ENCODE data around the gene SLC39A11.
A peak's percentile ranks its signal among the peaks of the same experiment; 100 is the strongest.

The SLC39A11 gene

GRCh38 chr17:72707881-72708280 is 384.6 kb downstream of the SLC39A11 start:
- TF ChIP-seq, protein P1, sequence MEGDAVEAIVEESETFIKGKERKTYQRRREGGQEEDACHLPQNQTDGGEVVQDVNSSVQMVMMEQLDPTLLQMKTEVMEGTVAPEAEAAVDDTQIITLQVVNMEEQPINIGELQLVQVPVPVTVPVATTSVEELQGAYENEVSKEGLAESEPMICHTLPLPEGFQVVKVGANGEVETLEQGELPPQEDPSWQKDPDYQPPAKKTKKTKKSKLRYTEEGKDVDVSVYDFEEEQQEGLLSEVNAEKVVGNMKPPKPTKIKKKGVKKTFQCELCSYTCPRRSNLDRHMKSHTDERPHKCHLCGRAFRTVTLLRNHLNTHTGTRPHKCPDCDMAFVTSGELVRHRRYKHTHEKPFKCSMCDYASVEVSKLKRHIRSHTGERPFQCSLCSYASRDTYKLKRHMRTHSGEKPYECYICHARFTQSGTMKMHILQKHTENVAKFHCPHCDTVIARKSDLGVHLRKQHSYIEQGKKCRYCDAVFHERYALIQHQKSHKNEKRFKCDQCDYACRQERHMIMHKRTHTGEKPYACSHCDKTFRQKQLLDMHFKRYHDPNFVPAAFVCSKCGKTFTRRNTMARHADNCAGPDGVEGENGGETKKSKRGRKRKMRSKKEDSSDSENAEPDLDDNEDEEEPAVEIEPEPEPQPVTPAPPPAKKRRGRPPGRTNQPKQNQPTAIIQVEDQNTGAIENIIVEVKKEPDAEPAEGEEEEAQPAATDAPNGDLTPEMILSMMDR (IDR thresholded peaks at IDR 0.05; ENCODE audit: extremely low read depth, insufficient read depth, missing control alignments) = no peak
- no peak for DNase-seq (ENCODE audit: low spot score)
- in situ Hi-C loops (cut with MboI; ENCODE audit: low pct_unique_long_range_greater_than_20kb, low sequenced_read_pairs, unreplicated experiment) = no loop called here

DNA sequence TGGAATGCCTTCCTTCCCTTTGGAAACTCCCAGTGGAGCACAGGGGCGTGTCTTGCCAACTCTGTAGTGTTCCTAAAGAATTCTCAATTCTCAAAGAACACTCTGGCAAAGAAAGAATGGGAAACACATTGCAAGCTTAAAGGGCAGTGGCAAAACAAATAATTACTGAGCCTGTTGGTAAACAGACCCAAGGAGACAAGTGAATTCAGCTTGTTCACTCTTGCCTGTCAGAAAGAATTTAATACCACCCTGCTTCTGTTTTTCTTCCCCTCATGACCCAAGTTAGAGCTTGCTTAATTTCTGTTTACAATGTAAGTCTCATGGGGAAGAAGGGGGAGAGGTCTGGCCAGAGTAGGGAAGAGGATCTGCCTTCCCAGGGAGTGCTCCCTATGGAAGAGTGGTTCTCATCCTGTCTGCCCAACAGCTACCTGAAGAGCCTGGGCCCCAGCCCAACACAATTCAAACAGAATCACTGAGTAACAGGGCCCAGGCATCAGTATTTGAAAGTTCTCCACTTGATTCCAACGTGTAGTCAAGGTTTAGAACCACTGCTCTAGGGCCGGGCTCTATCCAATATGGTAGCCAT is 386.0 kb downstream of the SLC39A11 start:
- no peak for DNase-seq (ENCODE audit: low spot score)
- in situ Hi-C loops (cut with MboI; ENCODE audit: low pct_unique_long_range_greater_than_20kb, low sequenced_read_pairs, unreplicated experiment) = no loop called here
- TF ChIP-seq, protein P1 (IDR thresholded peaks at IDR 0.05; ENCODE audit: extremely low read depth, insufficient read depth, missing control alignments) = no peak

DNA sequence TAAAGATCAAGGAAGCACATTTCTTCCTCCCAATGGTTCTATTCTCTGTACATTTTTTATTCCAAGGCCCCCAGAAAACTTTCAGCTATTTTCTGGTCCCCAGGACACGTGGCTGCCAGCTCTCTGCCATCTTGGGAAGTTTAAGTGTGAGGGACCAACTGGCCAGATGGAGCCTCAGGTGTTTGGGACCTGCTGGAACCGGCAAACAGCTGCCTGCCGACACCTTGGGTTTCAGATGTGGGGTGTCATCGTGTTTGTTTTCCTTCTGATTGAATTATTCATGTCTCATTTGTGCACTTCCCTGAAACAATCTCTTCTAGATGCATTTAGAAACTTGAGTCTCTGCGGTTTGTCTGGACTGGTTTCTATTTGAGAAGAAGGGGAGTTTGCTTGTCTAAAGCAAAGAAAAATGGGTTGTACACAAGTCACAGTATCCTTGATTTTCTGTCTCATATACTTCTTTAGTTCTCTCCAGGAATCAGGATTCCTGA is 386.5 kb downstream of the SLC39A11 start:
- DNase-seq (ENCODE audit: low spot score) = peak; percentile 50
- in situ Hi-C loops (cut with MboI; ENCODE audit: low pct_unique_long_range_greater_than_20kb, low sequenced_read_pairs, unreplicated experiment) = no loop called here
- TF ChIP-seq, protein P1 (IDR thresholded peaks at IDR 0.05; ENCODE audit: extremely low read depth, insufficient read depth, missing control alignments) = no peak

DNA sequence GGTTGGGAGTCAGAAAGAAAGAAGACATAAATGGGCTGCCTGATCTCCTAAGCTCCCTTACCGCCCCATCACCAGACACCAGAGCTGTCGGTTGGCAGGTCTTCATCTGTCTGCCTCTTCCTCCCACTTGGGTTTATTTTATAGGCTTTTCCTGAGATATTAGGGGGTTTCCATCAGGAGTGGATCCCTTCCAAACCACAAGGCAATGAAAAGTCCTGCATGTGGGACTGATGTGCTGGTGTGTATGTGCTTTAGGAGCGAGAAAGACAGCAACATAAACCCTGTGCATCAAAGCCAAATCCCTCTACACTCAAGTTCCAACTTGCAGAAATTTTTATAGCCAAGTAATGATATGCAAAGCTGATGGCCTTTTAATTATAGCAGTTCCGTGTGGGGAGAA is 389.5 kb downstream of the SLC39A11 start:
- TF ChIP-seq, protein P1 (IDR thresholded peaks at IDR 0.05; ENCODE audit: extremely low read depth, insufficient read depth, missing control alignments) = no peak
- in situ Hi-C loops (cut with MboI; ENCODE audit: low pct_unique_long_range_greater_than_20kb, low sequenced_read_pairs, unreplicated experiment) = no loop called here
- DNase-seq (ENCODE audit: low spot score) = no peak

- TF ChIP-seq, protein P1 (IDR thresholded peaks at IDR 0.05; ENCODE audit: extremely low read depth, insufficient read depth, missing control alignments) = no peak
- in situ Hi-C loops (cut with MboI; ENCODE audit: low pct_unique_long_range_greater_than_20kb, low sequenced_read_pairs, unreplicated experiment) = no loop called here
- no peak for DNase-seq (ENCODE audit: low spot score)
Measured at GRCh38 chr17:72702136-72702735, 390.3 kb downstream of the SLC39A11 start.

- no peak for DNase-seq (ENCODE audit: low spot score)
- in situ Hi-C loops (cut with MboI; ENCODE audit: low pct_unique_long_range_greater_than_20kb, low sequenced_read_pairs, unreplicated experiment) = no loop called here
- TF ChIP-seq, protein P1 (IDR thresholded peaks at IDR 0.05; ENCODE audit: extremely low read depth, insufficient read depth, missing control alignments) = no peak
Measured at GRCh38 chr17:72700226-72700625, 392.3 kb downstream of the SLC39A11 start.
